Neural cell (in vitro differentiated cells): ENCODE measurements around the gene HELZ. TPM values are rescaled to one million over a fixed set of nuclear protein-coding genes. Genes with fewer than 3 reads are reported as not detected.

Experiments used
- H2AFZ ChIP-seq: fragments of 200-600, 300-800 bp; sonication (generic), shearing (Covaris generic); 2 replicates; pipeline ENCODE4 v1.6.0; 2014; ENCODE audit warnings: low read depth, mild to moderate bottlenecking, antibody characterized with exemption, low read length, moderate library complexity
- H3F3A ChIP-seq: fragments of 200-600 bp; shearing (Covaris generic); 2 replicates; pipeline ENCODE4 v1.6.1; 2016; ENCODE audit warnings: mild to moderate bottlenecking, moderate library complexity, mixed read lengths, antibody characterized with exemption, low read length; ENCODE audit not compliant: insufficient read depth, poor library complexity, severe bottlenecking
- H3K27ac ChIP-seq: fragments of 200-600, 300-800 bp; sonication (generic), shearing (Covaris generic); 2 replicates; pipeline ENCODE4 v1.5.1; 2014; ENCODE audit warnings: mild to moderate bottlenecking, low read length, moderate library complexity
- H3K27me3 ChIP-seq: fragments of 300-800, 200-600 bp; sonication (generic), shearing (Covaris generic); 2 replicates; pipeline ENCODE4 v1.6.0; 2014; ENCODE audit warnings: mild to moderate bottlenecking, low read depth, low read length, moderate library complexity; ENCODE audit not compliant: insufficient read depth
- H3K36me3 ChIP-seq: fragments of 300-800, 200-600 bp; sonication (generic), shearing (Covaris generic); 2 replicates; pipeline ENCODE4 v1.5.1; 2014; ENCODE audit warnings: mild to moderate bottlenecking, antibody characterized with exemption, low read length, moderate library complexity; ENCODE audit not compliant: insufficient read depth
- H3K4me2 ChIP-seq: fragments of 300-800, 200-600 bp; sonication (generic), shearing (Covaris generic); 2 replicates; pipeline ENCODE4 v1.6.0; 2014; ENCODE audit warnings: mild to moderate bottlenecking, low read length
- H3K4me3 ChIP-seq: fragments of 300-800, 200-600 bp; sonication (generic), shearing (Covaris generic); 2 replicates; pipeline ENCODE4 v1.5.1; 2014; ENCODE audit warnings: mild to moderate bottlenecking, low read length, moderate library complexity
- H3K79me2 ChIP-seq: fragments of 200-600 bp; shearing (Covaris generic); replicated peaks from 2 replicates; pipeline ENCODE4 v1.6.0; 2014; ENCODE audit warnings: mild to moderate bottlenecking, low read length, moderate library complexity; ENCODE audit not compliant: insufficient read depth
- H3K9ac ChIP-seq: fragments of 300-800, 200-600 bp; sonication (generic), shearing (Covaris generic); 2 replicates; pipeline ENCODE4 v1.6.1; 2016; ENCODE audit warnings: mild to moderate bottlenecking, low read length, mixed read lengths
- H3K9me2 ChIP-seq: fragments of 200-600 bp; shearing (Covaris generic); 2 replicates; pipeline ENCODE4 v1.6.1; 2016; ENCODE audit warnings: mild to moderate bottlenecking, low read length, mixed read lengths; ENCODE audit not compliant: insufficient read depth
- H3K9me3 ChIP-seq: fragments of 200-600, 300-800 bp; sonication (generic), shearing (Covaris generic); 2 replicates; pipeline ENCODE4 v1.6.1; 2016; ENCODE audit warnings: mild to moderate bottlenecking, mixed run types, low read length, moderate library complexity, mixed read lengths
- H4K20me1 ChIP-seq: fragments of 200-600 bp; shearing (Covaris generic); 2 replicates; pipeline ENCODE4 v1.6.1; 2016; ENCODE audit warnings: mild to moderate bottlenecking, mixed run types; ENCODE audit not compliant: insufficient read depth
- EP300 ChIP-seq: fragments of 450-650 bp; conservative IDR thresholded peaks from 2 replicates; pipeline ENCODE4 v1.6.1; 2014; ENCODE audit warnings: antibody characterized with exemption, mild to moderate bottlenecking, moderate library complexity; ENCODE audit not compliant: poor library complexity, severe bottlenecking
- EZH2 ChIP-seq: fragments of 200-600, 300-800 bp; shearing (Covaris generic), sonication (generic); IDR thresholded peaks from 2 replicates; pipeline ENCODE4 v1.6.1; 2014; ENCODE audit warnings: antibody characterized with exemption, low read length, borderline replicate concordance, mild to moderate bottlenecking; ENCODE audit not compliant: insufficient read depth, poor library complexity, severe bottlenecking
- MXI1 ChIP-seq: fragments of 450-650 bp; conservative IDR thresholded peaks from 2 replicates; pipeline ENCODE4 v1.6.1; 2014; ENCODE audit warnings: antibody characterized with exemption, mild to moderate bottlenecking; ENCODE audit not compliant: poor library complexity, severe bottlenecking
- POLR2AphosphoS5 ChIP-seq: IDR thresholded peaks from 2 replicates; pipeline ENCODE4 v1.6.1; 2012
- RAD21 ChIP-seq: fragments of 450-650 bp; conservative IDR thresholded peaks from 2 replicates; pipeline ENCODE4 v1.6.1; 2014; ENCODE audit warnings: antibody characterized with exemption, mild to moderate bottlenecking, moderate library complexity
- SMC3 ChIP-seq: fragments of 450-650 bp; conservative IDR thresholded peaks from 2 replicates; pipeline ENCODE4 v1.6.1; 2014; ENCODE audit warnings: antibody characterized with exemption, mild to moderate bottlenecking, moderate library complexity; ENCODE audit not compliant: poor library complexity
- TAF1 ChIP-seq: IDR thresholded peaks from 2 replicates; pipeline ENCODE4 v1.6.1; 2012; ENCODE audit warnings: low read depth
- polyA plus RNA-seq: library from polyadenylated mRNA; depleted of rRNA; stranded (reverse); fragments of >200 nt; gene quantifications from 2 replicates; pipeline ENCODE4 v1.2.3, GENCODE V29; 2014
- TF ChIP-seq, protein P1 (sequence below): IDR thresholded peaks from 2 replicates; pipeline ENCODE4 v1.6.1; 2012; ENCODE audit warnings: borderline replicate concordance
- TF ChIP-seq, protein P2 (sequence below): fragments of 450-650 bp; IDR thresholded peaks from 2 replicates; pipeline ENCODE4 v1.5.1; 2014; ENCODE audit warnings: antibody characterized with exemption, mild to moderate bottlenecking, moderate library complexity; ENCODE audit not compliant: poor library complexity, severe bottlenecking

HELZ gene
- polyA plus RNA-seq, 1 donor from 2014 or later, result 11.7 TPM

DNA sequence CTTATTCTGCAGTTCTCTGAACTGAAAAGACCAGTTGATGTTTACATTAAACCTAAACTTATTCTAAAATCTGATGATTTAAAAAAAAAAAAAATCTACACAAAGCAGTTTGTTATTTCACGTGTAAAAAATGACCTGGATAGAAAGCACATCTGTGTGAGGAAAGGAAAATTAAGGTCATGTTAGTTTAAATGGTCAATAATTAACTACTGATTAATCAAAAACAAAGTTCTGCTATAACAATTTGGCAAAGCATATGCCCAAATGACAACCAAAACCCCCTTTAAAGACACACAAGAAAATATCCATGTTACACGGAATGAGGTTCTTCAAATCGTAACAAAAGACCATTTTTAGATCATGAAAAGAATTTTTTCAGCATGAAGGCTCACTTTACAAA is 170.2 kb downstream of the HELZ start:
- Histone ChIP-seq H3F3A (peaks cover 2% of the 10 kb centered on the region), H3K9me2 (no peaks in the 10 kb centered on the region), H2AFZ (no peak overlapping the region), H3K4me3 (no peak overlapping the region), H4K20me1 (no peaks in the 10 kb centered on the region), H3K9ac (no peak overlapping the region), H3K36me3 (no peaks in the 10 kb centered on the region), H3K27ac (no peak overlapping the region), H3K79me2 (no peaks in the 10 kb centered on the region), H3K9me3 (no peaks in the 10 kb centered on the region), H3K4me2 (no peak overlapping the region), H3K27me3 (no peaks in the 10 kb centered on the region)
- TF ChIP-seq RAD21, result no peak
- no peak for TF ChIP-seq POLR2AphosphoS5
- no peak for TF ChIP-seq MXI1
- TF ChIP-seq EP300, result no peak
- TF ChIP-seq, protein P1, sequence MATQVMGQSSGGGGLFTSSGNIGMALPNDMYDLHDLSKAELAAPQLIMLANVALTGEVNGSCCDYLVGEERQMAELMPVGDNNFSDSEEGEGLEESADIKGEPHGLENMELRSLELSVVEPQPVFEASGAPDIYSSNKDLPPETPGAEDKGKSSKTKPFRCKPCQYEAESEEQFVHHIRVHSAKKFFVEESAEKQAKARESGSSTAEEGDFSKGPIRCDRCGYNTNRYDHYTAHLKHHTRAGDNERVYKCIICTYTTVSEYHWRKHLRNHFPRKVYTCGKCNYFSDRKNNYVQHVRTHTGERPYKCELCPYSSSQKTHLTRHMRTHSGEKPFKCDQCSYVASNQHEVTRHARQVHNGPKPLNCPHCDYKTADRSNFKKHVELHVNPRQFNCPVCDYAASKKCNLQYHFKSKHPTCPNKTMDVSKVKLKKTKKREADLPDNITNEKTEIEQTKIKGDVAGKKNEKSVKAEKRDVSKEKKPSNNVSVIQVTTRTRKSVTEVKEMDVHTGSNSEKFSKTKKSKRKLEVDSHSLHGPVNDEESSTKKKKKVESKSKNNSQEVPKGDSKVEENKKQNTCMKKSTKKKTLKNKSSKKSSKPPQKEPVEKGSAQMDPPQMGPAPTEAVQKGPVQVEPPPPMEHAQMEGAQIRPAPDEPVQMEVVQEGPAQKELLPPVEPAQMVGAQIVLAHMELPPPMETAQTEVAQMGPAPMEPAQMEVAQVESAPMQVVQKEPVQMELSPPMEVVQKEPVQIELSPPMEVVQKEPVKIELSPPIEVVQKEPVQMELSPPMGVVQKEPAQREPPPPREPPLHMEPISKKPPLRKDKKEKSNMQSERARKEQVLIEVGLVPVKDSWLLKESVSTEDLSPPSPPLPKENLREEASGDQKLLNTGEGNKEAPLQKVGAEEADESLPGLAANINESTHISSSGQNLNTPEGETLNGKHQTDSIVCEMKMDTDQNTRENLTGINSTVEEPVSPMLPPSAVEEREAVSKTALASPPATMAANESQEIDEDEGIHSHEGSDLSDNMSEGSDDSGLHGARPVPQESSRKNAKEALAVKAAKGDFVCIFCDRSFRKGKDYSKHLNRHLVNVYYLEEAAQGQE, result no peak
- TF ChIP-seq EZH2, result no peak
- TF ChIP-seq, protein P2, sequence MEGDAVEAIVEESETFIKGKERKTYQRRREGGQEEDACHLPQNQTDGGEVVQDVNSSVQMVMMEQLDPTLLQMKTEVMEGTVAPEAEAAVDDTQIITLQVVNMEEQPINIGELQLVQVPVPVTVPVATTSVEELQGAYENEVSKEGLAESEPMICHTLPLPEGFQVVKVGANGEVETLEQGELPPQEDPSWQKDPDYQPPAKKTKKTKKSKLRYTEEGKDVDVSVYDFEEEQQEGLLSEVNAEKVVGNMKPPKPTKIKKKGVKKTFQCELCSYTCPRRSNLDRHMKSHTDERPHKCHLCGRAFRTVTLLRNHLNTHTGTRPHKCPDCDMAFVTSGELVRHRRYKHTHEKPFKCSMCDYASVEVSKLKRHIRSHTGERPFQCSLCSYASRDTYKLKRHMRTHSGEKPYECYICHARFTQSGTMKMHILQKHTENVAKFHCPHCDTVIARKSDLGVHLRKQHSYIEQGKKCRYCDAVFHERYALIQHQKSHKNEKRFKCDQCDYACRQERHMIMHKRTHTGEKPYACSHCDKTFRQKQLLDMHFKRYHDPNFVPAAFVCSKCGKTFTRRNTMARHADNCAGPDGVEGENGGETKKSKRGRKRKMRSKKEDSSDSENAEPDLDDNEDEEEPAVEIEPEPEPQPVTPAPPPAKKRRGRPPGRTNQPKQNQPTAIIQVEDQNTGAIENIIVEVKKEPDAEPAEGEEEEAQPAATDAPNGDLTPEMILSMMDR, result no peak
- no peak for TF ChIP-seq SMC3
- TF ChIP-seq TAF1, result no peak

DNA sequence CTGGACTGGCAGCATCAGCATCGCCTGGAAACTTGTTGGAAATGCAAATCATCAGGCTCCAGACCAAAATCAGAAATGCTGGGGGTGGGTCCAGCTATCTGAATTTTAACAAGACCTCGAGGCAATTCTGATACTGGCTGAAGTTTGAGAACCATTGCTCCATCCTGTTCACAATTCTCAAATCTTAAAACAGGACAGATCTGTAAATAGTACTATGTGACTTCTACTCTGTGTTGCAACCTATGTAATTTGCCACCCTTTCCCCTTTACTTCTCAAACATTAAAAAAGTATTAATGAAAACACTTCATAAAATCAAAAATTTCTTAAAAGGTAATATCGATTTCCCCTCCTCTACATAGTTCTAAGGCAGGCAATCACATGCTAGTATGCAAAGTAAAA is 172.1 kb downstream of the HELZ start:
- no peak overlapping the region for H3K4me3 ChIP-seq
- no peak overlapping the region for H3K27ac ChIP-seq
- no peaks in the 10 kb centered on the region for H3K36me3 ChIP-seq
- H3K9me3 ChIP-seq, result no peaks in the 10 kb centered on the region
- peaks cover 2% of the 10 kb centered on the region for H3F3A ChIP-seq
- H3K9me2 ChIP-seq, result no peaks in the 10 kb centered on the region
- H3K79me2 ChIP-seq, result no peaks in the 10 kb centered on the region
- no peaks in the 10 kb centered on the region for H4K20me1 ChIP-seq
- no peak overlapping the region for H3K9ac ChIP-seq
- no peak overlapping the region for H3K4me2 ChIP-seq
- no peak overlapping the region for H2AFZ ChIP-seq
- H3K27me3 ChIP-seq, result no peaks in the 10 kb centered on the region
- TF ChIP-seq RAD21 (no peak), EP300 (no peak), TAF1 (no peak), MXI1 (no peak), EZH2 (no peak), POLR2AphosphoS5 (no peak), SMC3 (no peak)
- TF ChIP-seq, protein P1, result no peak
- TF ChIP-seq, protein P2, result no peak
